ENCODE results near the gene ELP5. TPM values are rescaled to one million over a fixed set of nuclear protein-coding genes. Genes with fewer than 3 reads are reported as not detected.
A peak's percentile ranks its signal among the peaks of the same experiment; 100 is the strongest.

The ELP5 gene
- total and polyA plus RNA-seq, 11 donors: 28.0 to 87.2 (median 50.4) TPM

DNA sequence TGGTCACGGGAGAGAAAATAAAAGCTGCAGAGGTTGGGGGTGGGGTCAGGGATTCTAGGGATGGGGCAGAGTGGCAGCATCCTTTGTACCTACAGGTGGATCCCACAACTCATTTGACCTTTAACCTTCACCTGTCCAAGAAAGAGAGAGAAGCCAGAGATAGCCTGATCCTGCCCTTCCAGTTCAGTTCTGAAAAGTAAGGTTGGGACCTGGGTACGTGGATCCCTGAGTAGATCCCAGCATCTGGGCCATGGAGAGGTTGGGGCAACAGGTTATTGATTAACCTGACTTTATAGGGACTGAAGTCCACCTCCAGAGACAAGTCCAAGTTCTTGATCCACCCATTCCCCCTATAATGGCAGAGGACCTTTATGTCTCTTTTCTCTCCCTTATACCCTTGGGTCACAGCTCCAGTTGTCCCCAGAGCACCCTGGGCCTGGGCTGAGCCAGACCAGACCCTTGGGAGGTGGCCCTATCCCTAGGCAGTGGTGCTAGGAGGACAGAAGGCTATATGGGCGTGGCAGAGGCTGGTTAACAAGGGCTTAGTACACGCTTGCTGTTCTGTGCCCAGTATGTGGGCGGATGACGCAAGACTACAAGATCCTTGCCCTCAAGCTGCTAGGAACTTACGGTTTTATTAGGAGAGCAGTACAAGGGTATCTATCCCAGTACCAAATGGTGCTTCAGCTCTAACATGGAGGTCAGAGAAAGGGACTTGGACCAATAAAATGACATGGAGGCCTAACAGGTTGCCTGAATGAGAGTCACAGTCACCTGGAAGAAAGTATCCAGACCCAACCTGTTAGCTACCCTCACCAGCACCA, 6.9 kb downstream of the ELP5 start:
- DNase-seq (no peak), ATAC-seq (no peak)
- TF ChIP-seq POLR2A (IDR thresholded peaks at IDR 0.05): no peak
- Histone ChIP-seq H3K4me3 (no peak overlapping the region), H3K27me3 (peaks cover 18 to 35% (median 30%) of the 10 kb centered on the region in 9 donors), H3K36me3 (peaks cover 0 to 61% (median 56%) of the 10 kb centered on the region in 9 donors), H3K4me1 (peaks cover 0 to 37% (median 25%) of the 10 kb centered on the region in 12 donors), H3K27ac (no peak overlapping the region), H3K9me3 (no peaks in the 10 kb centered on the region)
- WGBS, 4 donors: 83 to 95% (median 90%) methylated on average over 7 of the region's 7 CpGs
- intact Hi-C loops (cut with DNase I): loop anchor here in 2 of 10 donors (5.0 to 10.0 kb wide), 2 partner anchors 43 to 316 kb away; partner anchors contain the start of gene CD68 (in 1 of the 2)

DNA sequence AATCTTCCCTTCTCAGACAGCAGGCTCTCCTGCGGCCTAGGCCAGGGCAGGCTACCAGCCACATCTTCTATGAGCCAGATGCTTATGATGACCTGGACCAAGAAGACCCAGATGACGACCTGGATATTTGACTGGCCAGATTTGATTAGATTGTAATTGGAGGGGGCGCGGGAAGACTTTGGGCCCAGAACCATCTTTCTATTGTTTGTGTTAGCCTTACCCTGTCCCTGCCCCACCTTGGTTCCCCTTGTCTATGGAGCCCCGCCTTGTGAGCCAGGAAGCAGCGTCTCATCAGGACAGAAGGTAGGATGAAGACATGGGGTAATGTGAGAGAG, 7.5 kb downstream of the ELP5 start:
- H3K9me3 ChIP-seq: no peaks in the 10 kb centered on the region
- TF ChIP-seq, protein P1, sequence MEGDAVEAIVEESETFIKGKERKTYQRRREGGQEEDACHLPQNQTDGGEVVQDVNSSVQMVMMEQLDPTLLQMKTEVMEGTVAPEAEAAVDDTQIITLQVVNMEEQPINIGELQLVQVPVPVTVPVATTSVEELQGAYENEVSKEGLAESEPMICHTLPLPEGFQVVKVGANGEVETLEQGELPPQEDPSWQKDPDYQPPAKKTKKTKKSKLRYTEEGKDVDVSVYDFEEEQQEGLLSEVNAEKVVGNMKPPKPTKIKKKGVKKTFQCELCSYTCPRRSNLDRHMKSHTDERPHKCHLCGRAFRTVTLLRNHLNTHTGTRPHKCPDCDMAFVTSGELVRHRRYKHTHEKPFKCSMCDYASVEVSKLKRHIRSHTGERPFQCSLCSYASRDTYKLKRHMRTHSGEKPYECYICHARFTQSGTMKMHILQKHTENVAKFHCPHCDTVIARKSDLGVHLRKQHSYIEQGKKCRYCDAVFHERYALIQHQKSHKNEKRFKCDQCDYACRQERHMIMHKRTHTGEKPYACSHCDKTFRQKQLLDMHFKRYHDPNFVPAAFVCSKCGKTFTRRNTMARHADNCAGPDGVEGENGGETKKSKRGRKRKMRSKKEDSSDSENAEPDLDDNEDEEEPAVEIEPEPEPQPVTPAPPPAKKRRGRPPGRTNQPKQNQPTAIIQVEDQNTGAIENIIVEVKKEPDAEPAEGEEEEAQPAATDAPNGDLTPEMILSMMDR (IDR thresholded peaks at IDR 0.05): no peak
- TF ChIP-seq POLR2A (IDR thresholded peaks at IDR 0.05): no peak
- intact Hi-C loops (cut with DNase I): loop anchor here in 2 of 10 donors (5.0 to 10.0 kb wide), 2 partner anchors 43 to 315 kb away; partner anchors contain the start of gene CD68 (in 1 of the 2)
- no peak overlapping the region for H3K4me3 ChIP-seq
- ATAC-seq (no peak), DNase-seq (no peak)
- 89 to 95% (median 94%) methylated on average over 6 of the region's 6 CpGs for WGBS, 4 donors
- H3K27ac ChIP-seq: no peak overlapping the region
- H3K4me1 ChIP-seq: peaks cover 0 to 36% (median 23%) of the 10 kb centered on the region in 12 donors
- H3K27me3 ChIP-seq: peaks cover 18 to 41% (median 36%) of the 10 kb centered on the region in 9 donors
- H3K36me3 ChIP-seq: peaks cover 0 to 55% (median 50%) of the 10 kb centered on the region in 9 donors

- no peak for TF ChIP-seq POLR2A (IDR thresholded peaks at IDR 0.05)
- TF ChIP-seq, protein P1 (IDR thresholded peaks at IDR 0.05): no peak
- H3K27ac ChIP-seq: no peak overlapping the region
- peaks cover 0 to 49% (median 44%) of the 10 kb centered on the region in 9 donors for H3K36me3 ChIP-seq
- no peak for ATAC-seq
- H3K4me3 ChIP-seq: no peak overlapping the region
- DNase-seq: no peak
- intact Hi-C loops (cut with DNase I): no loop called here
- H3K4me1 ChIP-seq: peaks cover 0 to 36% (median 23%) of the 10 kb centered on the region in 12 donors
- no peaks in the 10 kb centered on the region for H3K9me3 ChIP-seq
- H3K27me3 ChIP-seq: peaks cover 18 to 44% (median 36%) of the 10 kb centered on the region in 9 donors
- 83 to 93% (median 90%) methylated on average over 2 to 4 of the region's 4 CpGs for WGBS, 4 donors
These were observed 8.1 kb downstream of the ELP5 start for GRCh38 chr17:7260151-7260550.

- 6 to 27% (median 9%) methylated on average over 12 to 54 of the region's 54 CpGs for WGBS, 4 donors
- Histone ChIP-seq H3K4me1 (peaks cover 0 to 36% (median 23%) of the 10 kb centered on the region in 12 donors), H3K27me3 (peaks cover 18 to 50% (median 36%) of the 10 kb centered on the region in 9 donors), H3K27ac (peak overlapping the region in 2 of 12 donors; percentile 19 to 33), H3K36me3 (peaks cover 0 to 42% (median 37%) of the 10 kb centered on the region in 9 donors), H3K9me3 (no peaks in the 10 kb centered on the region), H3K4me3 (peak overlapping the region; percentile 9 to 64 (median 52))
- DNase-seq (peak in 1 of 5 donors; percentile 43), ATAC-seq (peak; percentile 11 to 60 (median 52))
- TF ChIP-seq POLR2A (IDR thresholded peaks at IDR 0.05): no peak
- TF ChIP-seq, protein P1 (IDR thresholded peaks at IDR 0.05): no peak
- intact Hi-C loops (cut with DNase I): no loop called here
These were observed 8.8 kb downstream of the ELP5 start for GRCh38 chr17:7260651-7261378.
